Common myeloid progenitor, CD34-positive (primary cell): ENCODE results near the gene KIAA2012.

Experiments used
- CTCF ChIA-PET: fragments of 350-600 bp; sonication (Branson Sonifier 250); formaldehyde crosslinking; loops from one replicate; lab custom pipeline; 2021; ENCODE audit warnings: antibody characterized with exemption; lab: Charles Lee
- POLR2A ChIA-PET: fragments of 350-600 bp; sonication (Branson Sonifier 250); formaldehyde crosslinking; loops from one replicate; lab custom pipeline; 2021; ENCODE audit warnings: antibody characterized with exemption; lab: Charles Lee
- DNase-seq, 3 donors: peaks; one replicate each; pipeline versions ENCODE4 v3.0.0 to v3.0.0-alpha.2; 2013
- H3K27ac ChIP-seq, 2 experiments: 1 replicate in 1 of 2; 2 replicates in 1 of 2; pipeline ENCODE4 v1.7.0; 2013; ENCODE audit warnings: inconsistent platforms in 2 of 2, low read length in 2 of 2, mild to moderate bottlenecking in 2 of 2, low read depth in 1 of 2, moderate library complexity in 1 of 2; ENCODE audit not compliant: severe bottlenecking in 2 of 2, insufficient read depth in 1 of 2, poor library complexity in 1 of 2
- H3K27me3 ChIP-seq, 5 experiments: replicated peaks in 2 of 5; 1 replicate in 3 of 5; 2 replicates in 2 of 5; pipeline versions ENCODE4 v1.6.1 to v1.7.0; 2013; ENCODE audit warnings: low read length in 4 of 5, mild to moderate bottlenecking in 2 of 5, moderate library complexity in 2 of 5, inconsistent platforms in 1 of 5; ENCODE audit not compliant: insufficient read depth in 5 of 5, control insufficient read depth in 4 of 5
- H3K36me3 ChIP-seq, 4 experiments: 1 replicate in 2 of 4; 2 replicates in 2 of 4; pipeline versions ENCODE4 v1.6.1 to v1.7.0; 2013; ENCODE audit warnings: low read length in 3 of 4, control low read depth in 1 of 4, mild to moderate bottlenecking in 1 of 4; ENCODE audit not compliant: control insufficient read depth in 4 of 4, insufficient read depth in 4 of 4
- H3K4me1 ChIP-seq, 4 experiments: 1 replicate in 3 of 4; 2 replicates in 1 of 4; pipeline versions ENCODE4 v1.6.1 to v1.7.1; 2013; ENCODE audit warnings: low read length in 3 of 4, mild to moderate bottlenecking in 3 of 4, control low read depth in 1 of 4, inconsistent platforms in 1 of 4, moderate library complexity in 1 of 4; ENCODE audit not compliant: control insufficient read depth in 4 of 4, insufficient read depth in 4 of 4; ENCODE audit errors: control extremely low read depth in 1 of 4
- H3K4me3 ChIP-seq, 7 experiments: 1 replicate in 4 of 7; 2 replicates in 3 of 7; pipeline versions ENCODE4 v1.5.1 to v1.7.0; 2013; ENCODE audit warnings: mild to moderate bottlenecking in 7 of 7, low read length in 6 of 7, moderate library complexity in 6 of 7, inconsistent platforms in 2 of 7, low read depth in 2 of 7, control low read depth in 1 of 7; ENCODE audit not compliant: insufficient read depth in 4 of 7, control insufficient read depth in 1 of 7; ENCODE audit errors: extremely low read depth in 1 of 7
- H3K9me3 ChIP-seq, 5 experiments: 1 replicate in 4 of 5; 2 replicates in 1 of 5; pipeline versions ENCODE4 v1.6.1 to v1.7.1; 2013; ENCODE audit warnings: low read length in 4 of 5, mild to moderate bottlenecking in 2 of 5, inconsistent platforms in 1 of 5, low read depth in 1 of 5, moderate library complexity in 1 of 5; ENCODE audit not compliant: control insufficient read depth in 4 of 5, insufficient read depth in 2 of 5; ENCODE audit errors: control extremely low read depth in 1 of 5
- WGBS: methylation state at CpG from one replicate; pipeline ENCODE4 v1.1.5; 2013; ENCODE audit not compliant: insufficient coverage; 5-methylcytosine and 5-hydroxymethylcytosine counted together

KIAA2012 gene

DNA sequence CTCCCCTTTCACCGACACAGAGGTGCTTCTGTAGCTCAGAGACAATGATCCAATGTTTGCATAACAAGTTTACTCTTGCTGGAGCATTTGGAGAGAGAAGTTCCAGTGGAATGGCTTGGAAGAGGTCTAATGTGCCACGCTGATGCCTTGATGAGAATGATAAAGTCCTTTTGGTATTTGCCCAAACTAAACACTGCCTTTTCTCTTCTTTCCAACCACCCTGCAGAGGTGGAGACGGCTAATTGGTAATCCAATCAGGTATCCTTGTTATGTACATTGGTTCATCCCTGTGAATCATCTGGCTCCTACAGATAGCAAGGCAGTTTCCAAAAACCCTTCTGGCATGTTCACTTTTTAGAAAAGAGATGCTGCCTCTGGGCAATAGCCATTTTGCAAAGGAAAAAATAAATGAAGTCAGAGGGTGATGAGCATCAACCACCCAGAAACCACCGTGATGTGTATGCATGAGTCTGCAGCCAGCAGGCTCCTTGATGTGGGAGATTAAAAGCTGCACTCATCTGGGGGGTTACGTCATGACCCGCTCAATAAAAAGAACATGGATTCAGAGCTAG, 40.6 kb downstream of the KIAA2012 start:
- Histone ChIP-seq H3K4me1 (peaks cover 0 to 7% (median 0%) of the 10 kb centered on the region in 4 experiments), H3K27ac (no peak overlapping the region), H3K27me3 (no peaks in the 10 kb centered on the region), H3K9me3 (no peaks in the 10 kb centered on the region), H3K36me3 (no peaks in the 10 kb centered on the region), H3K4me3 (no peak overlapping the region)
- ChIA-PET CTCF (no interaction called here), POLR2A (no interaction called here)
- 100% methylated on average over 3 of the region's 6 CpGs for WGBS
- DNase-seq, result no peak

DNA sequence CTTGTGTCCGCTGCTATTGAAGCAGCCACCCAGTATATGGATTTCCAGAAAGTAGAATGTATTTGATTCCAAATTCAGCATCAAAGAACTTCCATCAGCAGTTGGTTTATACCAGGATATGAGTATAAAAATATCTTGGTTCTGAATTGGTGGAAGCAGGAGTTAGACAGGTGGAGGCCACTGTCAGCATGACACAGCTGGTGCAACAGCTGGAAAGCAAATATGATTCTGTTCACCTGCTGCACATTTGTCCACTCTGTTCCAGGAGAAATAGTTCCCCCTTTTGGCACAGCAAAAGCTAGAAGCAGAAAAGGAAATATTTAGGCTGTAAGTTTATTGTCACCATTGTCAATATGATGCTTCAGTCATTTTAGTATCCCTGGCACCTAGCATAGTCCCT, 41.2 kb downstream of the KIAA2012 start:
- Histone ChIP-seq H3K4me3 (no peak overlapping the region), H3K4me1 (peaks cover 0 to 7% (median 0%) of the 10 kb centered on the region in 4 experiments), H3K27ac (no peak overlapping the region), H3K27me3 (no peaks in the 10 kb centered on the region), H3K9me3 (no peaks in the 10 kb centered on the region), H3K36me3 (no peaks in the 10 kb centered on the region)
- POLR2A ChIA-PET, result no interaction called here
- no peak for DNase-seq
- CTCF ChIA-PET, result no interaction called here
- no CpG with 5 or more reads among the region's 1 CpG for WGBS

DNA sequence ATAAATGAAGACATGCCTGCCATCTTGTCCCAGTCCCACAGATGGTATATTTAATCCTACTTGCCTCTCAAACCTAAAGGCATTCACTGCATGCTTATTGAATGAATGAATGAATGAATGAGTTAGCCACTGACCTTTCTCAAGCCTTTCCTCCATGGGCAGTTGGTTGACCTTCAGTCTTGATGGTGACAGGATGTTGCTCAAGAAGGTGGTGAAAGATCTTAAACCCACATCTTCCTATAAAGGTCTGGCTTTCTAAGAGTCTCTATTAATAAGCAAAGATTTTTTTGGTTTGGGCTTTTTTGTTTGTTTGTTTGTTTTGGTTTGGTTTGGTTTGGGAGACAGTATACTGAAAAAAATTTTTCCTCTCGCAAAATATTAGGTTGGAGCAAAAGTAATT, 41.7 kb downstream of the KIAA2012 start:
- WGBS, result no CpG with 5 or more reads among the region's 1 CpG
- Histone ChIP-seq H3K36me3 (no peaks in the 10 kb centered on the region), H3K9me3 (no peaks in the 10 kb centered on the region), H3K4me1 (peaks cover 0 to 7% (median 0%) of the 10 kb centered on the region in 4 experiments), H3K27me3 (no peaks in the 10 kb centered on the region), H3K4me3 (no peak overlapping the region), H3K27ac (no peak overlapping the region)
- no peak for DNase-seq
- POLR2A ChIA-PET, result no interaction called here
- CTCF ChIA-PET, result no interaction called here

DNA sequence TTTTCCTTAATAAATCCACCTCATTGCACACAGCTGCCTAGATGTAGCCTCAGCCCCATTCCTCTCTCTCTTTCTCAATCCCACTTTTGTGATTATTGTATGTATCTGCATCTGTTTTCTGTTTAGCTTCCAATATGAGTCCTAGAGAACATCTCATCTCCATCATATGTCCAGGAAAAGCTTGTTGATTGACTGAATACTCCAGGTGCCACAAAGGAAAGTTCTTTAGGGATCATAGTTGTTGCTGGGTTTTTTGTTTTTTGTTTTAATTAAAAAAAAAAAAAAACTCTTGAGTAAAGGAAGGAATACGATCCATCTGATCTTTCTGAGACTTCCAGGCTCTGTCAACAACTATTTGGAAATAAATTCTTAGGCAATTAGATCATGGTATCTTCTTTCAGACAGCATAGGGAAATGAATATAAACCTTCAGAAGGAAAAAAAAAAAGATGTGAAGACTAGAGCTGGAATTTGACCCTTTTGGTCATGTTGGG, 42.5 kb downstream of the KIAA2012 start:
- ChIA-PET POLR2A (no interaction called here), CTCF (interaction anchor here (0.7 to 1.3 kb wide), 2 partner anchors 21 to 255 kb away, joined by 3 to 4 read pairs; no protein-coding TSS in a partner anchor)
- H3K36me3 ChIP-seq, result no peaks in the 10 kb centered on the region
- WGBS, result no CpG with 5 or more reads among the region's 1 CpG
- H3K4me3 ChIP-seq, result no peak overlapping the region
- H3K27ac ChIP-seq, result no peak overlapping the region
- peaks cover 0 to 5% (median 0%) of the 10 kb centered on the region in 5 experiments for H3K9me3 ChIP-seq
- no peak for DNase-seq
- peaks cover 0 to 7% (median 0%) of the 10 kb centered on the region in 4 experiments for H3K4me1 ChIP-seq
- H3K27me3 ChIP-seq, result no peaks in the 10 kb centered on the region

DNA sequence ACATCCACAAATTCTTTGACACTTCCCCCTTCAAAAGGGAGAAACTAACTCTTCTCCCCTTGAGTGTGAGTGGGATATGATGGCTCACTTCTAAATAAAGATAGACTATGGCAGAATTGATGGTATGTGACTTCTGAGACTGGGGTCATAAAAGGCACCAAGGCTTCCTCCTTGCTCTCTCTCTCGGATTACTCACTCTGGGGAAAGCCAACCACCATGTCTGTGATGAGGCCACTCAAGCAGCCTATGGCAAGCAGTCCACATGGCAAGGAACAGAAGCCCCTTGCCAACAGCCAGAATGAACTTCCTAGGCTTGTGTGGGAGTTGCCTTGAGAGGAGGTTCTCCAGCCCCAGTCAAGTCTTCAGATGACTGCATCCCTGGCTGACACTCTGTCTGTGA, 43.6 kb downstream of the KIAA2012 start:
- Histone ChIP-seq H3K27ac (no peak overlapping the region), H3K4me1 (peaks cover 0 to 9% (median 1%) of the 10 kb centered on the region in 4 experiments), H3K36me3 (no peaks in the 10 kb centered on the region), H3K9me3 (peaks cover 0 to 6% (median 3%) of the 10 kb centered on the region in 5 experiments), H3K27me3 (no peaks in the 10 kb centered on the region), H3K4me3 (no peak overlapping the region)
- DNase-seq, result no peak
- 92% methylated on average over 1 of the region's 1 CpG for WGBS
- POLR2A ChIA-PET, result no interaction called here
- CTCF ChIA-PET, result no interaction called here

DNA sequence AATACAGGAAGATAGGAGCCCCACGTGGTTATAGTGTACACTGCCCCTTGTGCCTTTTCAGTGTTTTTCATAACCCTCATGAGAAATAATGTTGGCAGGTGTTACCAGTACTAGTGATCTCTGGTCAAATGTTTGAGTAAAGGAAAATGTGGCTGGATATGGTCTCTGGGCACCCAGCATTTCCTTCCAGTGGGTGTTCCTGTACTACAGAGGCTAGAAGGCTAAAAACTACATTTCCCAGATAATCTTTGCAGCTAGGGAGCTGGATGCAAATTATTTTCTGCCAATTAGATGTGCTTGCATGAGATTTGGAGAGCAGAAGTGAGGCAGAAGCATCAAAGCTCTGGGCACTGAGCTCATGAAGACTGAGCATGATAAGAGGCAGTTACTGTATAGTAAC, 45.1 kb downstream of the KIAA2012 start:
- H3K36me3 ChIP-seq, result no peaks in the 10 kb centered on the region
- no peak for DNase-seq
- POLR2A ChIA-PET, result no interaction called here
- WGBS, result no CpG with 5 or more reads among the region's 1 CpG
- H3K27me3 ChIP-seq, result no peaks in the 10 kb centered on the region
- no peak overlapping the region for H3K27ac ChIP-seq
- H3K4me3 ChIP-seq, result no peak overlapping the region
- peaks cover 0 to 6% (median 3%) of the 10 kb centered on the region in 5 experiments for H3K9me3 ChIP-seq
- peaks cover 0 to 22% (median 8%) of the 10 kb centered on the region in 4 experiments for H3K4me1 ChIP-seq
- CTCF ChIA-PET, result no interaction called here

DNA sequence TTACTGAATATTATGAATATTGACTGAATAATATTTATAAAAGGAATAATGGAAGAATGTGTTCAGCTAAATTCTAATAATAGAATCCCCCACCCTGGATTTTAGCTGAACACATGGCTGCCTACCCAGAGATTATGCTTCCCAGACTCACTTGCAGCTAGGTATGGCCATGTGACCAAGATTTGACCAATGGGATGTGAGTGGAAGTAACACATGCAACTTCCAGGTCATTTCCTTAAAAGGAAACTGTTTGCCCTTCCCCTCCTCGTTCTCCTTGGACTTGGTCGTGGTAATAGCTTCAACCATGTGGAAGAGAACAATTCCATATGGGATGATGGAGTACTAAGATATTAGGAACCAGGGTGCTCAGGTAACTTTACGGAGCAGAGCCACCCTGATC, 47.8 kb downstream of the KIAA2012 start:
- 93% methylated on average over 2 of the region's 3 CpGs for WGBS
- Histone ChIP-seq H3K27me3 (no peaks in the 10 kb centered on the region), H3K27ac (no peak overlapping the region), H3K36me3 (no peaks in the 10 kb centered on the region), H3K4me3 (no peak overlapping the region), H3K4me1 (peaks cover 0 to 16% (median 8%) of the 10 kb centered on the region in 4 experiments), H3K9me3 (peaks cover 0 to 6% (median 3%) of the 10 kb centered on the region in 5 experiments)
- no peak for DNase-seq
- ChIA-PET POLR2A (no interaction called here), CTCF (interaction anchor here (1.4 kb wide), 1 partner anchor 260 kb away, joined by 3 read pairs; no protein-coding TSS in a partner anchor)
